HG02588 (cell line): ENCODE measurements around the gene TDRD3.
A peak's percentile ranks its signal among the peaks of the same experiment; 100 is the strongest.

Experiments
- ATAC-seq: cut with Tn5 transposase; IDR thresholded peaks from one replicate; pipeline ENCODE4 v1.9.1; 2021; ENCODE audit warnings: mild to moderate bottlenecking, moderate library complexity; ENCODE audit not compliant: unreplicated experiment

TDRD3 gene

GRCh38 chr13:60448907-60449510, 52.0 kb downstream of the TDRD3 start:
- ATAC-seq = peak; percentile 64

- ATAC-seq = no peak
Measured at GRCh38 chr13:60453490-60453889, 56.5 kb downstream of the TDRD3 start.

GRCh38 chr13:60454425-60454824, 57.4 kb downstream of the TDRD3 start:
- no peak for ATAC-seq

- ATAC-seq = no peak
Measured at GRCh38 chr13:60463787-60464186, 66.8 kb downstream of the TDRD3 start.

GRCh38 chr13:60467098-60467497, 70.1 kb downstream of the TDRD3 start:
- ATAC-seq = no peak

- no peak for ATAC-seq
Measured at GRCh38 chr13:60479273-60479672, 82.3 kb downstream of the TDRD3 start.

GRCh38 chr13:60482012-60482411, 85.0 kb downstream of the TDRD3 start:
- no peak for ATAC-seq

- no peak for ATAC-seq
Measured at GRCh38 chr13:60484865-60485264, 87.8 kb downstream of the TDRD3 start.

- ATAC-seq = no peak
Measured at GRCh38 chr13:60491531-60491930, 94.5 kb downstream of the TDRD3 start.

- no peak for ATAC-seq
Measured at GRCh38 chr13:60492187-60492586, 95.2 kb downstream of the TDRD3 start.

GRCh38 chr13:60494296-60494695, 97.3 kb downstream of the TDRD3 start:
- ATAC-seq = no peak

GRCh38 chr13:60501236-60501635, 104.2 kb downstream of the TDRD3 start:
- ATAC-seq = no peak

- ATAC-seq = no peak
Measured at GRCh38 chr13:60509601-60510386, 112.8 kb downstream of the TDRD3 start.

- ATAC-seq = no peak
Measured at GRCh38 chr13:60511637-60512036, 114.6 kb downstream of the TDRD3 start.

- no peak for ATAC-seq
Measured at GRCh38 chr13:60514891-60515290, 117.9 kb downstream of the TDRD3 start.

- no peak for ATAC-seq
Measured at GRCh38 chr13:60519496-60519895, 122.5 kb downstream of the TDRD3 start.

GRCh38 chr13:60520902-60521569, 124.0 kb downstream of the TDRD3 start:
- no peak for ATAC-seq

GRCh38 chr13:60538566-60538965, 141.5 kb downstream of the TDRD3 start:
- no peak for ATAC-seq

- ATAC-seq = no peak
Measured at GRCh38 chr13:60540276-60540675, 143.3 kb downstream of the TDRD3 start.

- no peak for ATAC-seq
Measured at GRCh38 chr13:60562096-60562780, 165.2 kb downstream of the TDRD3 start.

GRCh38 chr13:60571571-60571970, 174.6 kb downstream of the TDRD3 start:
- ATAC-seq = no peak
